GM12872 (cell line): ENCODE data around the gene STRIP1.

Experiments used
- TF ChIP-seq, protein P1 (sequence below): IDR thresholded peaks from 3 replicates; pipeline ENCODE4 v1.5.1; 2011; ENCODE audit warnings: low read depth, mild to moderate bottlenecking, low read length, moderate library complexity; ENCODE audit not compliant: insufficient read depth

STRIP1 gene

GRCh38 chr1:110070671-110071242 is 36.3 kb downstream of the STRIP1 start, which contains the start of gene ALX3:
TSS of gene ALX3 (minus strand) at chr1:110070672. CDS start at chr1:110070612, 60 bp downstream.
- TF ChIP-seq, protein P1, sequence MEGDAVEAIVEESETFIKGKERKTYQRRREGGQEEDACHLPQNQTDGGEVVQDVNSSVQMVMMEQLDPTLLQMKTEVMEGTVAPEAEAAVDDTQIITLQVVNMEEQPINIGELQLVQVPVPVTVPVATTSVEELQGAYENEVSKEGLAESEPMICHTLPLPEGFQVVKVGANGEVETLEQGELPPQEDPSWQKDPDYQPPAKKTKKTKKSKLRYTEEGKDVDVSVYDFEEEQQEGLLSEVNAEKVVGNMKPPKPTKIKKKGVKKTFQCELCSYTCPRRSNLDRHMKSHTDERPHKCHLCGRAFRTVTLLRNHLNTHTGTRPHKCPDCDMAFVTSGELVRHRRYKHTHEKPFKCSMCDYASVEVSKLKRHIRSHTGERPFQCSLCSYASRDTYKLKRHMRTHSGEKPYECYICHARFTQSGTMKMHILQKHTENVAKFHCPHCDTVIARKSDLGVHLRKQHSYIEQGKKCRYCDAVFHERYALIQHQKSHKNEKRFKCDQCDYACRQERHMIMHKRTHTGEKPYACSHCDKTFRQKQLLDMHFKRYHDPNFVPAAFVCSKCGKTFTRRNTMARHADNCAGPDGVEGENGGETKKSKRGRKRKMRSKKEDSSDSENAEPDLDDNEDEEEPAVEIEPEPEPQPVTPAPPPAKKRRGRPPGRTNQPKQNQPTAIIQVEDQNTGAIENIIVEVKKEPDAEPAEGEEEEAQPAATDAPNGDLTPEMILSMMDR, result no peak

GRCh38 chr1:110074166-110074565 is 39.7 kb downstream of the STRIP1 start:
- TF ChIP-seq, protein P1, result no peak

DNA sequence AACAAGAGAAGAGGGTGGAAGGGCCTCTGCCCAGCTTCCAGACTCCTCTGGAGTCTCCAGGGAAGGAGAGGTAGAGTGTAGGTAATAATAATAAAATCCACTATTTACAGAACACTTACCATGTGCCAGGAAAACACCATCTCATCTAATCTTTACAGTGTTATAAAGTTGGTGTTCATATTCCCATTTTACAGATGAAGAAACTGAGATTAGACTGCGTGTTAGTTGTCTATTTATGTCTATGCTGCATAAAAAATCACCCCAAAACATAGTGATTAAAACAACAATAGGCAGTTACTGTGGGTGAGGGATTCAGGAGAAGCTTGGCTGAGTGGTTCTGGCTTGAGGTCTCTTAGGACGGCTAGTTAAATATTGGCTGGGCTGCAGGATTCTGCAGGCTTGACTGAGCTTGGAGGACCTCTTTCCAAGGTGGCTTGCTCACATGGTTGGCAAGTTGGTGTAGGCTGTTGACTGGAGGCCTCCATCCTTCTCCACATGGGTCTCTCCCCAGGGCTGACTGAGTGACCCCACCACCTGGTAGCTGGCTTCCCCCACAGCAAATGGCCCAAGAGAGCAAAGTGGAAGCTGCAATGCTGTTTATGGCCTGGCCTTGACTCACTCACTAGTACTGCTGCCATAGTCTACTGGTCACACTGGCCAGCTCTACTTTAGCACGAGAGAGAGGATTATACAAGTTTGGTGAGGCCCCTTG is 42.5 kb downstream of the STRIP1 start:
- TF ChIP-seq, protein P1, result no peak

GRCh38 chr1:110081061-110081460 is 46.6 kb downstream of the STRIP1 start:
- TF ChIP-seq, protein P1, result no peak

DNA sequence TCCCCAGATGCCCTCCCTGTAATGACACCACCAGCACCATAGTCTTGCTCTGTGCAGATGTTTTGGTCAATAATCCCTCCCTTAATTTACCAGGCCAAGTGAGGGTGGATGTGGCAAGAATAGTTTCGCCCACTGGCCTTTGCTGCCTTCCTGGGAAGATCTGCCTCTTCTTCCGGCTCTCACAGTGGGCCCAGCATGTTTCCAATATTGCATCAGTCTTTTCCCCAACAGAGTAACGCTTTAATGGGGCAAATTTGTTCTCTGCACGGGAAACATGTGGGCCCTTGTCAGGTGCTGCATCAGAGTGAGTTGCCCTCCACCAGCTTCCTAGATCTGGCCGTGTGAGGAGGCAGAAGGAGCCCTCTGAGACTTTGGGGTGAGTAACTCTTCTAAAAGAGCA is 48.1 kb downstream of the STRIP1 start:
- TF ChIP-seq, protein P1, result no peak

DNA sequence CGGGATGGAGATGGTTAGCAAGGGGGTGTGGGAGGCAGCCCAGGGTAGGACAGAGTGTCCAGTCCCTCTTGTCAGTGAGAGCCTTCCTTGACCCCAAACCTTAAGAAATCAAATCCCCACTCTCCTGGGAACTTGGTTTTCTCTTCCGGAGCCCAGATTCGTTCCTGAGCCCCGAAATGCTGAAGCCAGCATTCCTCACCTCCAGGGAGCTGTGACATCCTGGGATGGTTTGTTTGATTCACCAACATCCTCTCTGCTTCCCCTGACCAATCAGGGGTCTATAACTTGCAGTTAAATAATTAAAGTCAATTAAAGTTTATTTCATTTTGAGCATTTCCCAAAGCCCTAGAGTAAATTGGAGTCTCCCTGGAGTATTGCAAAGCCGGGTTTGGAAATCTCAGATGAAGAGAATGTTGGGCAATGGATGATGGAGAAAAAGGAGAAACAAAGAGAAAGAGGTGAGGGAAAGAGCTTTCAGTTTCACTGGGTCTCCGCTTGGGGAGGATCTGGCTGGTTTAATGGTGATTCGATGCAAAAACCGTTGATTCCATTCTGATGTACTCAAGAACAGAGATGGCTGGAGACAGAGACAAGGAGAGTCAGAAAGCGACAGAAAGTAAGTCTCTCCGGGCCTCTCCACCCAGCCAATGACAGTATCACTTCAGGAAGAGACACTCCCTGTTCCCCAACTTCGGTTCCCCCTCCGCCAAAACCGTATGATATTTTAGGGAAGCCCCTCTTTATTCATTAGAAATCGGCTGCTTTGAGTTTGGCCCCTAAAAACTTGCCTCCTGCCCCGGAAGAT is 48.8 kb downstream of the STRIP1 start:
- TF ChIP-seq, protein P1, result no peak

DNA sequence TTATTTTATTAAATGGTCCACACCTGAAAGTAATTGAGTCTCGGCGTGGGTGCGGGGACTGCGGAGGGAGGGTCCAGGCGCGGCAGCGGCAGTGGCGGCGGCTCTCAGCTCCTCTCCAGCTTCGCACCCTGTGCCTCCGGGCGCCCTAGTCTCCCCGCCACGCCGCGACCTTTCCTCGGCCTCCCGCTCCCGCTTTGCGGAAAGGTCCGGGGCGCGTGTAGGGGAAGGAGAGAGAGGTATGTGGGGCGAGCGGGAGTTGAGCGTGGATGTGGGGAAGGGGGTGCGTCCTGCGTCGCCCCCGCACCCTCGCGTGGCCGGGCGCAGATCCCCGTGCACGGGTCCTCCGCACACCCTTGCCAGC is 49.4 kb downstream of the STRIP1 start:
- TF ChIP-seq, protein P1, result no peak
